DND-41 (cell line): Measurements from ENCODE around the gene CNOT10.

Source experiments
- CTCF ChIP-seq: IDR thresholded peaks from 2 replicates; pipeline ENCODE4 v1.5.1; 2012; ENCODE audit warnings: borderline replicate concordance, low read length, moderate library complexity, mild to moderate bottlenecking; ENCODE audit not compliant: poor library complexity, severe bottlenecking; ENCODE audit errors: extremely low read depth
- EZH2 ChIP-seq: IDR thresholded peaks from 3 replicates; pipeline ENCODE4 v1.6.1; 2012; ENCODE audit warnings: borderline replicate concordance, low read depth, mild to moderate bottlenecking, moderate library complexity, low read length, inconsistent platforms; ENCODE audit not compliant: severe bottlenecking

GRCh38 chr3:32819551-32820348 lies 134.8 kb downstream of the CNOT10 start:
- no peak for TF ChIP-seq CTCF
- no peak for TF ChIP-seq EZH2
